T-helper 17 cell (primary cell): ENCODE results near the gene OR10V1. TPM values are rescaled to one million over a fixed set of nuclear protein-coding genes. Genes with fewer than 3 reads are reported as not detected.
"Not testable (repeated sequence)": the region's sequence is repeated elsewhere in the genome, so short reads cannot be mapped to it uniquely, and the experiment has no call there.

Experiments used
- ATAC-seq: fragments of 150-1000 bp; cut with Tn5 transposase; 2 replicates; pipeline ENCODE4 v1.10.0; 2021; ENCODE audit warnings: mild to moderate bottlenecking, moderate library complexity
- DNase-seq, 3 donors: peaks; one replicate each; pipeline versions ENCODE4 v3.0.0 to v3.0.0-alpha.2; 2020 to 2021
- H3K9me3 ChIP-seq: one replicate; pipeline ENCODE4 v1.7.0; 2013; ENCODE audit warnings: low read length, mild to moderate bottlenecking; ENCODE audit not compliant: control insufficient read depth, poor library complexity, severe bottlenecking
- H3K27ac Mint-ChIP-seq: one replicate; pipeline ENCODE4 v1.8.0; 2022; ENCODE audit warnings: mild to moderate bottlenecking, moderate library complexity, mixed read lengths
- H3K27me3 Mint-ChIP-seq: one replicate; pipeline ENCODE4 v1.8.0; 2022; ENCODE audit warnings: mixed read lengths
- H3K36me3 Mint-ChIP-seq: one replicate; pipeline ENCODE4 v1.8.0; 2022; ENCODE audit warnings: low read depth, mixed read lengths
- H3K4me1 Mint-ChIP-seq: one replicate; pipeline ENCODE4 v1.8.0; 2022; ENCODE audit warnings: mild to moderate bottlenecking, mixed read lengths
- H3K4me3 Mint-ChIP-seq: one replicate; pipeline ENCODE4 v1.8.0; 2022; ENCODE audit warnings: mild to moderate bottlenecking, moderate library complexity, mixed read lengths
- total RNA-seq, 4 donors: library from RNA in 2 of 4; stranded (reverse) in 2 of 4; gene quantifications; one replicate each; pipeline ENCODE4 v1.2.3 and lab custom pipeline; 2022 to 2026

OR10V1 gene
- total RNA-seq, 2 donors from 2014 or later, result not detected

- H3K36me3 Mint-ChIP-seq, H3K4me3 Mint-ChIP-seq, H3K9me3 ChIP-seq, ATAC-seq, H3K4me1 Mint-ChIP-seq, DNase-seq, H3K27ac Mint-ChIP-seq: not testable (repeated sequence)
- peaks cover 31% of the 10 kb centered on the region for H3K27me3 Mint-ChIP-seq
Measured at GRCh38 chr11:59703515-59703914, 10.1 kb downstream of the OR10V1 start.

GRCh38 chr11:59700157-59700556 lies 13.5 kb downstream of the OR10V1 start:
- H3K36me3 Mint-ChIP-seq, H3K4me3 Mint-ChIP-seq, ATAC-seq, H3K9me3 ChIP-seq, DNase-seq, H3K27ac Mint-ChIP-seq, H3K4me1 Mint-ChIP-seq: not testable (repeated sequence)
- H3K27me3 Mint-ChIP-seq, result peaks cover 13% of the 10 kb centered on the region

GRCh38 chr11:59698506-59698905 lies 15.1 kb downstream of the OR10V1 start:
- H3K9me3 ChIP-seq, result peaks cover 3% of the 10 kb centered on the region
- Mint-ChIP-seq H3K4me1 (no peaks in the 10 kb centered on the region), H3K4me3 (no peak overlapping the region), H3K27ac (no peak overlapping the region), H3K36me3 (no peaks in the 10 kb centered on the region), H3K27me3 (peaks cover 8% of the 10 kb centered on the region)
- DNase-seq, result no peak
- ATAC-seq, result no peak

- ATAC-seq, result no peak
- H3K36me3 Mint-ChIP-seq, result no peaks in the 10 kb centered on the region
- no peak overlapping the region for H3K27ac Mint-ChIP-seq
Measured at GRCh38 chr11:59692915-59693314, 20.7 kb downstream of the OR10V1 start.

GRCh38 chr11:59691156-59691555 lies 22.5 kb downstream of the OR10V1 start:
- ATAC-seq (no peak), DNase-seq (no peak)
- Mint-ChIP-seq H3K36me3 (peaks cover 2% of the 10 kb centered on the region), H3K4me3 (no peak overlapping the region), H3K27me3 (peaks cover under 1% of the 10 kb centered on the region), H3K4me1 (no peaks in the 10 kb centered on the region), H3K27ac (no peak overlapping the region)
- peaks cover 9% of the 10 kb centered on the region for H3K9me3 ChIP-seq

More at GRCh38 chr11:59692915-59693314, 20.7 kb downstream of the OR10V1 start:
- peaks cover 9% of the 10 kb centered on the region for H3K9me3 ChIP-seq
- Mint-ChIP-seq H3K4me1 (no peaks in the 10 kb centered on the region), H3K27me3 (peaks cover under 1% of the 10 kb centered on the region), H3K4me3 (no peak overlapping the region)
- DNase-seq, result no peak

GRCh38 chr11:59689015-59689414 lies 24.6 kb downstream of the OR10V1 start:
- no peaks in the 10 kb centered on the region for H3K4me1 Mint-ChIP-seq
- no peak for ATAC-seq
- peaks cover 6% of the 10 kb centered on the region for H3K36me3 Mint-ChIP-seq

GRCh38 chr11:59681260-59681725 lies 32.4 kb downstream of the OR10V1 start:
- not testable (repeated sequence) for DNase-seq, H3K9me3 ChIP-seq, H3K36me3 Mint-ChIP-seq, H3K4me1 Mint-ChIP-seq, H3K4me3 Mint-ChIP-seq, ATAC-seq, H3K27ac Mint-ChIP-seq
- H3K27me3 Mint-ChIP-seq, result peaks cover 45% of the 10 kb centered on the region

More at GRCh38 chr11:59689015-59689414, 24.6 kb downstream of the OR10V1 start:
- DNase-seq, result no peak
- Mint-ChIP-seq H3K4me3 (no peak overlapping the region), H3K27ac (no peak overlapping the region), H3K27me3 (peaks cover 17% of the 10 kb centered on the region)
- H3K9me3 ChIP-seq, result peaks cover 7% of the 10 kb centered on the region

- Mint-ChIP-seq H3K4me3 (no peak overlapping the region), H3K36me3 (peaks cover 4% of the 10 kb centered on the region), H3K27me3 (peaks cover 39% of the 10 kb centered on the region), H3K4me1 (no peaks in the 10 kb centered on the region), H3K27ac (no peak overlapping the region)
- peak in 2 of 3 donors; percentile 17 to 29 for DNase-seq
- H3K9me3 ChIP-seq, result no peaks in the 10 kb centered on the region
- ATAC-seq, result peak; percentile 84
Measured at GRCh38 chr11:59680287-59681154, 33.1 kb downstream of the OR10V1 start.

GRCh38 chr11:59679347-59679746 lies 34.3 kb downstream of the OR10V1 start:
- no peak for ATAC-seq
- no peak for DNase-seq
- Mint-ChIP-seq H3K36me3 (peaks cover 2% of the 10 kb centered on the region), H3K27ac (no peak overlapping the region), H3K4me3 (no peak overlapping the region), H3K27me3 (peaks cover 32% of the 10 kb centered on the region), H3K4me1 (no peaks in the 10 kb centered on the region)
- H3K9me3 ChIP-seq, result no peaks in the 10 kb centered on the region

- no peaks in the 10 kb centered on the region for H3K4me1 Mint-ChIP-seq
- H3K4me3 Mint-ChIP-seq, result no peak overlapping the region
- peaks cover 27% of the 10 kb centered on the region for H3K27me3 Mint-ChIP-seq
- no peak for ATAC-seq
- H3K9me3 ChIP-seq, result no peaks in the 10 kb centered on the region
- DNase-seq, result no peak
- peaks cover 2% of the 10 kb centered on the region for H3K36me3 Mint-ChIP-seq
- no peak overlapping the region for H3K27ac Mint-ChIP-seq
Measured at GRCh38 chr11:59678813-59679165, 34.9 kb downstream of the OR10V1 start.

GRCh38 chr11:59678118-59678812 lies 35.4 kb downstream of the OR10V1 start:
- H3K9me3 ChIP-seq, result no peaks in the 10 kb centered on the region
- Mint-ChIP-seq H3K36me3 (peaks cover 2% of the 10 kb centered on the region), H3K27ac (no peak overlapping the region), H3K4me3 (no peak overlapping the region), H3K4me1 (no peaks in the 10 kb centered on the region), H3K27me3 (peaks cover 22% of the 10 kb centered on the region)
- DNase-seq (no peak), ATAC-seq (no peak)

GRCh38 chr11:59676205-59676604 lies 37.4 kb downstream of the OR10V1 start:
- ATAC-seq (no peak), DNase-seq (no peak)
- peaks cover 11% of the 10 kb centered on the region for H3K27me3 Mint-ChIP-seq
- no peaks in the 10 kb centered on the region for H3K9me3 ChIP-seq
- H3K4me3 Mint-ChIP-seq, result no peak overlapping the region
- no peak overlapping the region for H3K27ac Mint-ChIP-seq
- H3K36me3 Mint-ChIP-seq, result no peaks in the 10 kb centered on the region
- no peaks in the 10 kb centered on the region for H3K4me1 Mint-ChIP-seq

- H3K36me3 Mint-ChIP-seq, result no peaks in the 10 kb centered on the region
- H3K9me3 ChIP-seq, result no peaks in the 10 kb centered on the region
- ATAC-seq (no peak), DNase-seq (no peak)
- peaks cover 4% of the 10 kb centered on the region for H3K4me1 Mint-ChIP-seq
- H3K4me3 Mint-ChIP-seq, result no peak overlapping the region
- peaks cover 4% of the 10 kb centered on the region for H3K27me3 Mint-ChIP-seq
- no peak overlapping the region for H3K27ac Mint-ChIP-seq
Measured at GRCh38 chr11:59674291-59674690, 39.4 kb downstream of the OR10V1 start.
